Vagina (tissue), 2 donors: Measurements from ENCODE around the gene FERD3L. TPM values are rescaled to one million over a fixed set of nuclear protein-coding genes. Genes with fewer than 3 reads are reported as not detected.

Source experiments
- DNase-seq, 2 donors: peaks; one replicate each; pipeline ENCODE4 v3.0.0-alpha.2; 2017; ENCODE audit errors: extremely low spot score in 2 of 2
- H3K27ac ChIP-seq: fragments of 200-600 bp; sonication (generic); one replicate; pipeline ENCODE4 v1.5.1; 2019
- H3K27me3 ChIP-seq: fragments of 200-600 bp; sonication (generic); one replicate; pipeline ENCODE4 v1.5.1; 2019
- H3K36me3 ChIP-seq, 2 donors: fragments of 200-600 bp; sonication (generic); one replicate each; pipeline ENCODE4 v1.5.1; 2017 to 2019
- H3K4me1 ChIP-seq: fragments of 200-600 bp; sonication (generic); one replicate; pipeline ENCODE4 v1.5.1; 2019
- H3K4me3 ChIP-seq, 2 donors: fragments of 200-600 bp; sonication (generic); 1 replicate in 1 of 2; 2 replicates in 1 of 2; pipeline ENCODE4 v1.5.1; 2016 to 2019
- H3K9me3 ChIP-seq: fragments of 200-600 bp; sonication (generic); one replicate; pipeline ENCODE4 v1.5.1; 2019
- CTCF ChIP-seq, 3 experiments: fragments of 450-650 bp in 2 of 3; fragments of 200-600 bp in 1 of 3; sonication (generic) in 1 of 3; IDR thresholded peaks; one replicate each; pipeline ENCODE4 v1.5.1; 2017 to 2019; ENCODE audit warnings: antibody characterized with exemption in 3 of 3, mild to moderate bottlenecking in 2 of 3, moderate library complexity in 2 of 3
- POLR2A ChIP-seq, 2 donors: fragments of 450-650 bp; IDR thresholded peaks; one replicate each; pipeline ENCODE4 v1.6.1; 2017; ENCODE audit warnings: antibody characterized with exemption in 2 of 2, mild to moderate bottlenecking in 2 of 2, moderate library complexity in 2 of 2
- POLR2AphosphoS5 ChIP-seq, 2 donors: sonication (generic); formaldehyde crosslinking; IDR thresholded peaks; one replicate each; pipeline ENCODE4 v1.9.0; 2017; ENCODE audit warnings: antibody characterized with exemption in 2 of 2, mild to moderate bottlenecking in 2 of 2, low read depth in 1 of 2; ENCODE audit not compliant: insufficient read depth in 1 of 2
- intact Hi-C: fragments of 100-400 bp; cut with DNase I; formaldehyde crosslinking; loops from one replicate; pipeline ENCODE4 v1.15.1; 2023
- total RNA-seq: library from RNA; depleted of rRNA; stranded (reverse); fragments of >200 nt; gene quantifications from one replicate; pipeline ENCODE4 v1.2.3, GENCODE V29; 2016

Gene FERD3L
- total RNA-seq, 1 donor from 2014 or later: not detected

GRCh38 chr7:19099924-19100323, 45.3 kb downstream of the FERD3L start:
- H3K27ac ChIP-seq: no peak overlapping the region
- no peak overlapping the region for H3K4me3 ChIP-seq
- no peaks in the 10 kb centered on the region for H3K27me3 ChIP-seq
- no peaks in the 10 kb centered on the region for H3K4me1 ChIP-seq
- no peaks in the 10 kb centered on the region for H3K36me3 ChIP-seq
- H3K9me3 ChIP-seq: no peaks in the 10 kb centered on the region
- intact Hi-C loops: no loop called here
- TF ChIP-seq POLR2A (IDR thresholded peaks at IDR 0.05) (no peak), CTCF (IDR thresholded peaks at IDR 0.05) (no peak), POLR2AphosphoS5 (IDR thresholded peaks at IDR 0.05; ENCODE audit: insufficient read depth in 1 of 2, low read depth in 1 of 2) (no peak)
- no peak for DNase-seq

- Histone ChIP-seq H3K27ac (no peak overlapping the region), H3K27me3 (no peaks in the 10 kb centered on the region), H3K4me3 (no peak overlapping the region), H3K4me1 (no peaks in the 10 kb centered on the region), H3K36me3 (no peaks in the 10 kb centered on the region), H3K9me3 (no peaks in the 10 kb centered on the region)
- no peak for DNase-seq
- intact Hi-C loops: no loop called here
- TF ChIP-seq POLR2AphosphoS5 (IDR thresholded peaks at IDR 0.05; ENCODE audit: insufficient read depth in 1 of 2, low read depth in 1 of 2) (no peak), CTCF (IDR thresholded peaks at IDR 0.05) (no peak), POLR2A (IDR thresholded peaks at IDR 0.05) (no peak)
These were observed 46.0 kb downstream of the FERD3L start for GRCh38 chr7:19099194-19099593.

- intact Hi-C loops: no loop called here
- no peak for DNase-seq
- no peaks in the 10 kb centered on the region for H3K9me3 ChIP-seq
- H3K27me3 ChIP-seq: no peaks in the 10 kb centered on the region
- no peak overlapping the region for H3K27ac ChIP-seq
- no peak for TF ChIP-seq POLR2AphosphoS5 (IDR thresholded peaks at IDR 0.05; ENCODE audit: insufficient read depth in 1 of 2, low read depth in 1 of 2)
- TF ChIP-seq POLR2A (IDR thresholded peaks at IDR 0.05): no peak
- no peak for TF ChIP-seq CTCF (IDR thresholded peaks at IDR 0.05)
- H3K4me3 ChIP-seq: no peak overlapping the region
- H3K4me1 ChIP-seq: no peaks in the 10 kb centered on the region
- H3K36me3 ChIP-seq: no peaks in the 10 kb centered on the region
These were observed 46.7 kb downstream of the FERD3L start for GRCh38 chr7:19098510-19098909.

GRCh38 chr7:19097165-19098055, 47.8 kb downstream of the FERD3L start:
- H3K36me3 ChIP-seq: no peaks in the 10 kb centered on the region
- no peaks in the 10 kb centered on the region for H3K27me3 ChIP-seq
- TF ChIP-seq CTCF (IDR thresholded peaks at IDR 0.05) (no peak), POLR2AphosphoS5 (IDR thresholded peaks at IDR 0.05; ENCODE audit: insufficient read depth in 1 of 2, low read depth in 1 of 2) (no peak), POLR2A (IDR thresholded peaks at IDR 0.05) (no peak)
- H3K9me3 ChIP-seq: no peaks in the 10 kb centered on the region
- DNase-seq: no peak
- H3K27ac ChIP-seq: no peak overlapping the region
- H3K4me3 ChIP-seq: no peak overlapping the region
- no peaks in the 10 kb centered on the region for H3K4me1 ChIP-seq
- intact Hi-C loops: no loop called here

GRCh38 chr7:19095353-19095860, 49.8 kb downstream of the FERD3L start:
- Histone ChIP-seq H3K27ac (no peak overlapping the region), H3K9me3 (no peaks in the 10 kb centered on the region), H3K27me3 (no peaks in the 10 kb centered on the region), H3K4me3 (no peak overlapping the region), H3K36me3 (no peaks in the 10 kb centered on the region), H3K4me1 (no peaks in the 10 kb centered on the region)
- no peak for DNase-seq
- no peak for TF ChIP-seq POLR2A (IDR thresholded peaks at IDR 0.05)
- TF ChIP-seq CTCF (IDR thresholded peaks at IDR 0.05): no peak
- TF ChIP-seq POLR2AphosphoS5 (IDR thresholded peaks at IDR 0.05; ENCODE audit: insufficient read depth in 1 of 2, low read depth in 1 of 2): no peak
- intact Hi-C loops: no loop called here
